MCF 10A (cell line): ENCODE results near the gene LSM11. TPM values are rescaled to one million over a fixed set of nuclear protein-coding genes. Genes with fewer than 3 reads are reported as not detected.

Experiments used
- BruUV-seq: library from RNA; stranded (reverse); fragments of 400-500 nt; replicated peaks from 2 replicates; lab custom pipeline; 2021; lab: Mats Ljungman, UMichigan
- CTCF ChIA-PET: fragments of 300-600 bp; sonication (Branson Sonifier 250); formaldehyde crosslinking; extraction: SDS; loops from one replicate; lab custom pipeline; 2021; ENCODE audit warnings: antibody characterized with exemption, inconsistent platforms; lab: Yijun Ruan, JAX
- POLR2A ChIA-PET: fragments of 300-600, 350-650 bp; sonication (Branson Sonifier 250); formaldehyde crosslinking; extraction: SDS; loops from one replicate; lab custom pipeline; 2020; ENCODE audit warnings: antibody characterized with exemption, inconsistent platforms; lab: Yijun Ruan, JAX
- DNase-seq: peaks from one replicate; pipeline ENCODE4 v3.0.0-alpha.2; 2018; ENCODE audit not compliant: unreplicated experiment
- H3K27ac Mint-ChIP-seq: one replicate; pipeline ENCODE4 v1.8.0; 2022; ENCODE audit warnings: mild to moderate bottlenecking, low read depth, mixed read lengths; ENCODE audit not compliant: unreplicated experiment
- H3K27me3 Mint-ChIP-seq: one replicate; pipeline ENCODE4 v1.8.0; 2022; ENCODE audit warnings: mixed read lengths; ENCODE audit not compliant: insufficient read depth, unreplicated experiment
- H3K36me3 Mint-ChIP-seq: one replicate; pipeline ENCODE4 v1.8.0; 2022; ENCODE audit warnings: mild to moderate bottlenecking, moderate library complexity, mixed read lengths; ENCODE audit not compliant: insufficient read depth, unreplicated experiment
- H3K4me1 Mint-ChIP-seq: one replicate; pipeline ENCODE4 v1.8.0; 2022; ENCODE audit warnings: mixed read lengths; ENCODE audit not compliant: insufficient read depth, unreplicated experiment
- H3K4me3 Mint-ChIP-seq: one replicate; pipeline ENCODE4 v1.8.0; 2022; ENCODE audit warnings: mild to moderate bottlenecking, moderate library complexity, mixed read lengths; ENCODE audit not compliant: unreplicated experiment
- H3K9me3 Mint-ChIP-seq: one replicate; pipeline ENCODE4 v1.8.0; 2022; ENCODE audit warnings: mixed read lengths; ENCODE audit not compliant: unreplicated experiment
- CTCF ChIP-seq: fragments of 200-600 bp; IDR thresholded peaks from one replicate; pipeline ENCODE4 v1.8.0; 2022; ENCODE audit warnings: antibody characterized with exemption, mild to moderate bottlenecking; ENCODE audit not compliant: unreplicated experiment
- intact Hi-C: fragments of 100-400 bp; cut with micrococcal nuclease; formaldehyde crosslinking; loops from 2 replicates; pipeline ENCODE4 v1.14.1; 2022
- total RNA-seq: library from RNA; stranded (reverse); gene quantifications from 2 replicates; pipeline ENCODE4 v1.2.3, GENCODE V29; 2022

The LSM11 gene
- total RNA-seq, 1 experiment from 2014 or later = 3.4 TPM

GRCh38 chr5:157747173-157747740 is 3.7 kb downstream of the LSM11 start:
- ChIA-PET POLR2A (interaction anchor here (0.5 to 0.6 kb wide), 2 partner anchors 317 to 1362 kb away, joined by 3 read pairs; no protein-coding TSS in a partner anchor), CTCF (interaction anchor here (1.5 to 8.6 kb wide), 3 partner anchors 9 to 27 kb away, joined by 4 to 177 read pairs (median 6); no protein-coding TSS in a partner anchor)
- Mint-ChIP-seq H3K9me3 (no peaks in the 10 kb centered on the region), H3K4me1 (peaks cover 40% of the 10 kb centered on the region), H3K27ac (no peak overlapping the region), H3K4me3 (no peak overlapping the region), H3K36me3 (peaks cover 5% of the 10 kb centered on the region), H3K27me3 (no peaks in the 10 kb centered on the region)
- no peak for DNase-seq
- TF ChIP-seq CTCF = no peak
- intact Hi-C loops = no loop called here
- BruUV-seq = no TSS peak

- H3K4me3 Mint-ChIP-seq = peak overlapping the region; percentile 10
- no TSS peak for BruUV-seq
- ChIA-PET CTCF (interaction anchor here (0.6 to 8.6 kb wide), 9 partner anchors 8 to 1467 kb away, joined by 3 to 177 read pairs (median 4); no protein-coding TSS in a partner anchor), POLR2A (interaction anchor here (0.6 to 1.6 kb wide), 10 partner anchors 12 to 1361 kb away, joined by 3 to 6 read pairs (median 4); partner anchors contain the start of gene THG1L)
- H3K27ac Mint-ChIP-seq = peak overlapping the region; percentile 70
- no peak for DNase-seq
- no peaks in the 10 kb centered on the region for H3K9me3 Mint-ChIP-seq
- peaks cover 40% of the 10 kb centered on the region for H3K4me1 Mint-ChIP-seq
- H3K27me3 Mint-ChIP-seq = no peaks in the 10 kb centered on the region
- TF ChIP-seq CTCF = no peak
- H3K36me3 Mint-ChIP-seq = peaks cover 10% of the 10 kb centered on the region
- intact Hi-C loops = no loop called here
These were observed 4.5 kb downstream of the LSM11 start for GRCh38 chr5:157747766-157748700.

GRCh38 chr5:157748760-157749461 is 5.4 kb downstream of the LSM11 start:
- Mint-ChIP-seq H3K36me3 (peaks cover 19% of the 10 kb centered on the region), H3K4me3 (peak overlapping the region; percentile 10), H3K27ac (peak overlapping the region; percentile 70), H3K9me3 (no peaks in the 10 kb centered on the region), H3K4me1 (peaks cover 40% of the 10 kb centered on the region), H3K27me3 (no peaks in the 10 kb centered on the region)
- intact Hi-C loops = loop anchor here (1.0 kb wide), 1 partner anchor 1384 kb away; no protein-coding TSS in a partner anchor
- ChIA-PET POLR2A (interaction anchor here (0.6 to 1.6 kb wide), 9 partner anchors 11 to 316 kb away, joined by 3 to 6 read pairs (median 4); partner anchors contain the start of gene THG1L), CTCF (interaction anchor here (0.6 to 8.6 kb wide), 8 partner anchors 15 to 1467 kb away, joined by 3 to 177 read pairs (median 4); no protein-coding TSS in a partner anchor)
- no TSS peak for BruUV-seq
- TF ChIP-seq CTCF = no peak
- peak; percentile 87 for DNase-seq
